ENCODE measurements around the gene UVRAG.

The UVRAG gene

GRCh38 chr11:75944515-75944914, 129.5 kb downstream of the UVRAG start:
- no peak overlapping the region for H3K4me3 ChIP-seq (ENCODE audit: insufficient read depth, low read length, poor library complexity, severe bottlenecking)
- H3K9me3 ChIP-seq (ENCODE audit: insufficient read depth, low read length) = no peaks in the 10 kb centered on the region
- H3K79me2 ChIP-seq (ENCODE audit: insufficient read depth, low read length) = peaks cover 50% of the 10 kb centered on the region
- no peak overlapping the region for H2AFZ ChIP-seq (ENCODE audit: low read depth, low read length, severe bottlenecking)
- no peak overlapping the region for H3K27ac ChIP-seq (ENCODE audit: low read depth, low read length)
- 0 out of 2 replicates have a peak, but pooled peaks cover 7% of the 10 kb centered on the region for H4K20me1 ChIP-seq (ENCODE audit: low read depth, low read length)
- TF ChIP-seq, protein P1, sequence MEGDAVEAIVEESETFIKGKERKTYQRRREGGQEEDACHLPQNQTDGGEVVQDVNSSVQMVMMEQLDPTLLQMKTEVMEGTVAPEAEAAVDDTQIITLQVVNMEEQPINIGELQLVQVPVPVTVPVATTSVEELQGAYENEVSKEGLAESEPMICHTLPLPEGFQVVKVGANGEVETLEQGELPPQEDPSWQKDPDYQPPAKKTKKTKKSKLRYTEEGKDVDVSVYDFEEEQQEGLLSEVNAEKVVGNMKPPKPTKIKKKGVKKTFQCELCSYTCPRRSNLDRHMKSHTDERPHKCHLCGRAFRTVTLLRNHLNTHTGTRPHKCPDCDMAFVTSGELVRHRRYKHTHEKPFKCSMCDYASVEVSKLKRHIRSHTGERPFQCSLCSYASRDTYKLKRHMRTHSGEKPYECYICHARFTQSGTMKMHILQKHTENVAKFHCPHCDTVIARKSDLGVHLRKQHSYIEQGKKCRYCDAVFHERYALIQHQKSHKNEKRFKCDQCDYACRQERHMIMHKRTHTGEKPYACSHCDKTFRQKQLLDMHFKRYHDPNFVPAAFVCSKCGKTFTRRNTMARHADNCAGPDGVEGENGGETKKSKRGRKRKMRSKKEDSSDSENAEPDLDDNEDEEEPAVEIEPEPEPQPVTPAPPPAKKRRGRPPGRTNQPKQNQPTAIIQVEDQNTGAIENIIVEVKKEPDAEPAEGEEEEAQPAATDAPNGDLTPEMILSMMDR (IDR thresholded peaks at IDR 0.05; ENCODE audit: insufficient read depth, low read length, poor library complexity, severe bottlenecking) = no peak
- no peak for TF ChIP-seq EZH2phosphoT487 (conservative IDR thresholded peaks at IDR 0.05; ENCODE audit: low read length)
- H3K9ac ChIP-seq (ENCODE audit: low read length) = no peak overlapping the region
- no peaks in the 10 kb centered on the region for H3K27me3 ChIP-seq (ENCODE audit: low read length)
- no peaks in the 10 kb centered on the region; the same call in 1 of the 2 replicates for H3F3A ChIP-seq (ENCODE audit: insufficient read depth)
- no peaks in the 10 kb centered on the region for H3K9me2 ChIP-seq (replicated peaks; ENCODE audit: insufficient read depth, low read length)
- H3K36me3 ChIP-seq (ENCODE audit: low read length) = no peaks in the 10 kb centered on the region
- H3K4me2 ChIP-seq (ENCODE audit: low read depth, low read length, poor library complexity, severe bottlenecking) = no peak overlapping the region

GRCh38 chr11:75945446-75945845, 130.4 kb downstream of the UVRAG start:
- Histone ChIP-seq H3F3A (ENCODE audit: insufficient read depth) (no peaks in the 10 kb centered on the region; the same call in 1 of the 2 replicates), H3K9me2 (replicated peaks; ENCODE audit: insufficient read depth, low read length) (no peaks in the 10 kb centered on the region), H3K27me3 (ENCODE audit: low read length) (no peaks in the 10 kb centered on the region), H2AFZ (ENCODE audit: low read depth, low read length, severe bottlenecking) (no peak overlapping the region), H4K20me1 (ENCODE audit: low read depth, low read length) (0 out of 2 replicates have a peak, but pooled peaks cover 7% of the 10 kb centered on the region), H3K4me3 (ENCODE audit: insufficient read depth, low read length, poor library complexity, severe bottlenecking) (no peak overlapping the region), H3K4me2 (ENCODE audit: low read depth, low read length, poor library complexity, severe bottlenecking) (no peak overlapping the region), H3K27ac (ENCODE audit: low read depth, low read length) (no peak overlapping the region), H3K9ac (ENCODE audit: low read length) (no peak overlapping the region), H3K79me2 (ENCODE audit: insufficient read depth, low read length) (peaks cover 55% of the 10 kb centered on the region), H3K9me3 (ENCODE audit: insufficient read depth, low read length) (no peaks in the 10 kb centered on the region), H3K36me3 (ENCODE audit: low read length) (no peaks in the 10 kb centered on the region)
- TF ChIP-seq, protein P1 (IDR thresholded peaks at IDR 0.05; ENCODE audit: insufficient read depth, low read length, poor library complexity, severe bottlenecking) = no peak
- TF ChIP-seq EZH2phosphoT487 (conservative IDR thresholded peaks at IDR 0.05; ENCODE audit: low read length) = no peak

- no peaks in the 10 kb centered on the region for H3K27me3 ChIP-seq (ENCODE audit: low read length)
- no peak overlapping the region for H3K4me2 ChIP-seq (ENCODE audit: low read depth, low read length, poor library complexity, severe bottlenecking)
- no peak overlapping the region; the same call in 1 of the 2 replicates for H3K27ac ChIP-seq (ENCODE audit: low read depth, low read length)
- TF ChIP-seq EZH2phosphoT487 (conservative IDR thresholded peaks at IDR 0.05; ENCODE audit: low read length) = no peak
- TF ChIP-seq, protein P1 (IDR thresholded peaks at IDR 0.05; ENCODE audit: insufficient read depth, low read length, poor library complexity, severe bottlenecking) = no peak
- no peaks in the 10 kb centered on the region for H3K9me2 ChIP-seq (replicated peaks; ENCODE audit: insufficient read depth, low read length)
- no peak overlapping the region for H2AFZ ChIP-seq (ENCODE audit: low read depth, low read length, severe bottlenecking)
- no peak overlapping the region for H3K9ac ChIP-seq (ENCODE audit: low read length)
- H3K79me2 ChIP-seq (ENCODE audit: insufficient read depth, low read length) = peaks cover 55% of the 10 kb centered on the region
- no peaks in the 10 kb centered on the region; the same call in 1 of the 2 replicates for H3F3A ChIP-seq (ENCODE audit: insufficient read depth)
- H4K20me1 ChIP-seq (ENCODE audit: low read depth, low read length) = 0 out of 2 replicates have a peak, but pooled peaks cover 7% of the 10 kb centered on the region
- H3K9me3 ChIP-seq (ENCODE audit: insufficient read depth, low read length) = no peaks in the 10 kb centered on the region
- no peak overlapping the region for H3K4me3 ChIP-seq (ENCODE audit: insufficient read depth, low read length, poor library complexity, severe bottlenecking)
- H3K36me3 ChIP-seq (ENCODE audit: low read length) = no peaks in the 10 kb centered on the region
Measured at GRCh38 chr11:75945947-75946346, 130.9 kb downstream of the UVRAG start.
